SK-N-SH (cell line): ENCODE data around the gene SMIM12.

Source experiments
- RFX5 ChIP-seq: IDR thresholded peaks from 2 replicates; pipeline ENCODE4 v1.6.1; 2012; ENCODE audit warnings: mild to moderate bottlenecking, improper control_type of control experiment, low read length
- TAF1 ChIP-seq: IDR thresholded peaks from 2 replicates; pipeline ENCODE4 v1.6.1; 2012; ENCODE audit warnings: low read depth, mild to moderate bottlenecking, low read length, moderate library complexity, borderline replicate concordance
- TF ChIP-seq, protein P1 (sequence below): fragments of 200-600 bp; sonication (generic); IDR thresholded peaks from 2 replicates; pipeline ENCODE4 v1.6.1; 2017; ENCODE audit warnings: antibody characterized with exemption, mild to moderate bottlenecking, moderate library complexity

DNA sequence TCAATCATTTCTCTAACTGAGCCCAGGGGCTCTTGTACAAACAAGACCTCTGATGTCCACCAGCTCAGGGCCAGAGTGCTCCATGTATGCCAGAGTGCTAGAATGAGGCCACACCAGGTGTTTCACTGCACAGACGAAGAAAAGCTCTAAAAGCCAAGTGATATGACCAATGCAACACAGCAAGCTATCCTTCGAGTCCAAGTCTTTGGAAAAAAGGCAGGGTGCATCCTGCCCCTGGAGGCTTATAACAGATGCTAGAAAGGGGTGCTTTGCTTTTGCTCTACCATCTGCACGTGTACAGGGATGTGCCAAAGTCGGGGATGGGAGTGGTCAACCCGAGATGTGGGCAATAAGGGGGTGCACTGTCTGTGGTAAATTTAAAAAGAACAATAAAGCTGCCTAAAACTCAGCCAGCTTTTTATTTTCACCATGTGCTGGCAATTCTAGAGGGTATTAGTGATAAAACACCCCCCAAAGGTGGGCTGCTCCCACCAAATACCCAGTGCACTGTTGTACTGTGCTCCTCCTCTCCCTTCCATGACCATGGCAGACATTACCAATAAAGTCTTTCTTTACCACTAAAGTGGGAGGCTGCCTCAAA, 32.1 kb downstream of the SMIM12 start:
- TF ChIP-seq RFX5 (no peak), TAF1 (no peak)
- TF ChIP-seq, protein P1, sequence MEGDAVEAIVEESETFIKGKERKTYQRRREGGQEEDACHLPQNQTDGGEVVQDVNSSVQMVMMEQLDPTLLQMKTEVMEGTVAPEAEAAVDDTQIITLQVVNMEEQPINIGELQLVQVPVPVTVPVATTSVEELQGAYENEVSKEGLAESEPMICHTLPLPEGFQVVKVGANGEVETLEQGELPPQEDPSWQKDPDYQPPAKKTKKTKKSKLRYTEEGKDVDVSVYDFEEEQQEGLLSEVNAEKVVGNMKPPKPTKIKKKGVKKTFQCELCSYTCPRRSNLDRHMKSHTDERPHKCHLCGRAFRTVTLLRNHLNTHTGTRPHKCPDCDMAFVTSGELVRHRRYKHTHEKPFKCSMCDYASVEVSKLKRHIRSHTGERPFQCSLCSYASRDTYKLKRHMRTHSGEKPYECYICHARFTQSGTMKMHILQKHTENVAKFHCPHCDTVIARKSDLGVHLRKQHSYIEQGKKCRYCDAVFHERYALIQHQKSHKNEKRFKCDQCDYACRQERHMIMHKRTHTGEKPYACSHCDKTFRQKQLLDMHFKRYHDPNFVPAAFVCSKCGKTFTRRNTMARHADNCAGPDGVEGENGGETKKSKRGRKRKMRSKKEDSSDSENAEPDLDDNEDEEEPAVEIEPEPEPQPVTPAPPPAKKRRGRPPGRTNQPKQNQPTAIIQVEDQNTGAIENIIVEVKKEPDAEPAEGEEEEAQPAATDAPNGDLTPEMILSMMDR = no peak
